ENCODE results near the gene FMN1. TPM values are rescaled to one million over a fixed set of nuclear protein-coding genes. Genes with fewer than 3 reads are reported as not detected.
A peak's percentile ranks its signal among the peaks of the same experiment; 100 is the strongest.

The FMN1 gene
- total and polyA plus RNA-seq, 2 experiments from 2014 or later = 0.53 to 1.8 TPM

GRCh38 chr15:32757426-32757825, 437.1 kb downstream of the FMN1 start:
- Histone ChIP-seq H3K4me3 (no peak overlapping the region), H3K27ac (no peak overlapping the region), H3K4me1 (ENCODE audit: low read depth) (no peaks in the 10 kb centered on the region), H3K36me3 (no peaks in the 10 kb centered on the region), H3K9me3 (ENCODE audit: low read depth) (no peaks in the 10 kb centered on the region), H3K27me3 (no peaks in the 10 kb centered on the region)
- TF ChIP-seq CTCF (IDR thresholded peaks at IDR 0.05; ENCODE audit: low read depth, low read length) = no peak
- DNase-seq (ENCODE audit: low read depth in 1 of 2, low spot score in 1 of 2) = no peak

GRCh38 chr15:32750979-32751378, 443.5 kb downstream of the FMN1 start:
- Histone ChIP-seq H3K4me1 (ENCODE audit: low read depth) (no peaks in the 10 kb centered on the region), H3K27me3 (no peaks in the 10 kb centered on the region), H3K9me3 (ENCODE audit: low read depth) (no peaks in the 10 kb centered on the region), H3K27ac (no peak overlapping the region), H3K4me3 (no peak overlapping the region), H3K36me3 (no peaks in the 10 kb centered on the region)
- TF ChIP-seq CTCF (IDR thresholded peaks at IDR 0.05; ENCODE audit: low read depth, low read length) = no peak
- no peak for DNase-seq (ENCODE audit: low read depth in 1 of 2, low spot score in 1 of 2)

GRCh38 chr15:32747921-32748342, 446.6 kb downstream of the FMN1 start:
- no peak for TF ChIP-seq CTCF (IDR thresholded peaks at IDR 0.05; ENCODE audit: low read depth, low read length)
- H3K27me3 ChIP-seq = no peaks in the 10 kb centered on the region
- H3K4me1 ChIP-seq (ENCODE audit: low read depth) = no peaks in the 10 kb centered on the region
- no peak for DNase-seq (ENCODE audit: low read depth in 1 of 2, low spot score in 1 of 2)
- H3K9me3 ChIP-seq (ENCODE audit: low read depth) = no peaks in the 10 kb centered on the region
- H3K27ac ChIP-seq = no peak overlapping the region
- no peaks in the 10 kb centered on the region for H3K36me3 ChIP-seq
- H3K4me3 ChIP-seq = no peak overlapping the region

GRCh38 chr15:32746116-32746857, 448.2 kb downstream of the FMN1 start:
- Histone ChIP-seq H3K36me3 (no peaks in the 10 kb centered on the region), H3K27me3 (no peaks in the 10 kb centered on the region), H3K9me3 (ENCODE audit: low read depth) (no peaks in the 10 kb centered on the region), H3K4me1 (ENCODE audit: low read depth) (no peaks in the 10 kb centered on the region), H3K4me3 (no peak overlapping the region), H3K27ac (no peak overlapping the region)
- TF ChIP-seq CTCF (IDR thresholded peaks at IDR 0.05; ENCODE audit: low read depth, low read length) = no peak
- no peak for DNase-seq (ENCODE audit: low read depth in 1 of 2, low spot score in 1 of 2)

- no peak for TF ChIP-seq CTCF (IDR thresholded peaks at IDR 0.05; ENCODE audit: low read depth, low read length)
- peak in 1 of 2 donors; percentile 65 for DNase-seq (ENCODE audit: low read depth in 1 of 2, low spot score in 1 of 2)
- no peaks in the 10 kb centered on the region for H3K4me1 ChIP-seq (ENCODE audit: low read depth)
Observed at GRCh38 chr15:32743411-32744140, 450.9 kb downstream of the FMN1 start.

More at GRCh38 chr15:32743411-32744140, 450.9 kb downstream of the FMN1 start:
- H3K27ac ChIP-seq = no peak overlapping the region
- H3K4me3 ChIP-seq = no peak overlapping the region
- no peaks in the 10 kb centered on the region for H3K27me3 ChIP-seq
- H3K36me3 ChIP-seq = no peaks in the 10 kb centered on the region
- no peaks in the 10 kb centered on the region for H3K9me3 ChIP-seq (ENCODE audit: low read depth)

All from cardiac muscle cell (in vitro differentiated cells and primary cell).